Lung microvascular endothelial cell (primary cell): Measurements from ENCODE around the gene QDPR. TPM values are rescaled to one million over a fixed set of nuclear protein-coding genes. Genes with fewer than 3 reads are reported as not detected.
A peak's percentile ranks its signal among the peaks of the same experiment; 100 is the strongest.

Source experiments
- DNase-seq, 2 donors: peaks; one replicate each; pipeline versions ENCODE4 v3.0.0 to v3.0.0-alpha.2; 2010; ENCODE audit warnings: low read depth in 2 of 2
- total RNA-seq: library from RNA; depleted of rRNA; stranded (reverse); fragments of >200 nt; gene quantifications from 2 replicates; pipeline ENCODE4 v1.2.1, GENCODE V29; 2014

Gene QDPR
- total RNA-seq, 1 donor from 2014 or later = 12.7 TPM

DNA sequence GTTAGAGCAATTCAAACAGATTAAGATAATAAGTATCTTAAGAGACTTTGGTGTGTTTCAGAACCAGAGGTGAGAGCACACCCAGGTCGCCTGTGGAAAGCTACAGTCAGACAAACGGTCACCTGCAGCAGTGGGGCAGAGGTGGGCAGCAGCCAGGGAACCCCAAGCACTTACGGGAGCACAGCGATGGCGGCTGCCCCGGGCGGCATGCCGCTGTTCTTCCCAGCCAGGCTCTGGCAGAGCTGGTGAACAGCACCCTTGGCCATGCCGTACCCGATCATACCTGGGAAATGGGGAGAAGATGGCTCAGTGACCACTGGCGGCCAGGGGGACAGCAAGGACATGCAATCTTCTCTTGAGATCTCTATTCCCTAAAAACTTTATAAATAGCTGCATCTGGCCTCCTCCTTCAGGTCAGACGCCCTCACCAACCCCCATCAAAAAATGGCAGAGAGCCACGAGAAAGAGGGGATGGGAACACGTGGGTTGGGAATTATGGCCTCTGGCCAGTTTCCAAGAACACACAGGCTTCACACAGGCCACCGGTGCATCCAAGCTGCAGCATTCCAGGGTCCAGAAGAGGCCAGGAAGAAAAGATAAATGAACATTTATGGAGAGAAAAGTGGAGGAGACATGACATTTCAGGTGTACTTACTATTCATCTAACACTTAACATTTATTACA, 19.7 kb downstream of the QDPR start:
- DNase-seq = peak in 1 of 2 donors; percentile 16

DNA sequence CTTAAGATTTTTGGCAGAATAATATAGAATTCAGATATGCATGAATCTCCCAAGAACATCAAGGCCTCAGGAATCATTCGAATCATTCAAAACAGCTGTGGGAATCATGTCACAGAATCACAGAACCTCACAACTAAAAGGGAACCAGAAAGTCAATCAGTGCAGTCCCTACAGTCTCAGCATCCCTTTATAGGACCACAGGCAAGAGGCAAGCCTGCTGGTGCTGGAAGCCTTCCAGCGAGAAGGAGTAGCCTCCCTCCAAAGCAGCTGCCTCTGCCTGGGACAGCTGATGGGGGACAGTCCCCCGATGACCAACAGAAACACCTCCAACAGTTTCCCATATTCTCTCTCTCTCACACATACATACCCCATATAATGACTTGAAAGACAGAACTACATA, 20.7 kb downstream of the QDPR start:
- DNase-seq = no peak

DNA sequence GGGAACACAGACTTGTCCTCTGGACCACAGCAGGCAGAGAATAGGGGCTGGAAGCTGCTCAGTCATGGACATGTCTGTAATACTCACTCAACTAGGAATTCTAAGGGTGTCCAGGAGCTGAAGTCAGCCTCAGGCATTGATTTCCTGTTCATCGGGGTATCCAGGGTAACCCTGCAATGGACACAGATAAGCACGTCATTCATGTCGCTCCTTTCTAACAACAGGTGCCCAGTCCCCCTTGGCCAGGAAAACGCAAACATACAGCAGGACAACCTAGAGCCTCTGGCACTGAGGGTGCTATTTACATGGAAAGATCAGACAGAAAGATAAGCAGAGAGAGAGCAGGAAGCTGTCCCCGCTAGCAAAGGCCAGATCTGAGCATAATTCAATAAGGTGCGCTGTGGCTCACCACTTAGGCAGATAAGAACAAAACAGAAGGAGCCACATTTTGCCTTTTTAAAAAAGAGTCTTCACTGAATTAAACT, 21.3 kb downstream of the QDPR start:
- DNase-seq = peak; percentile 64 to 84

DNA sequence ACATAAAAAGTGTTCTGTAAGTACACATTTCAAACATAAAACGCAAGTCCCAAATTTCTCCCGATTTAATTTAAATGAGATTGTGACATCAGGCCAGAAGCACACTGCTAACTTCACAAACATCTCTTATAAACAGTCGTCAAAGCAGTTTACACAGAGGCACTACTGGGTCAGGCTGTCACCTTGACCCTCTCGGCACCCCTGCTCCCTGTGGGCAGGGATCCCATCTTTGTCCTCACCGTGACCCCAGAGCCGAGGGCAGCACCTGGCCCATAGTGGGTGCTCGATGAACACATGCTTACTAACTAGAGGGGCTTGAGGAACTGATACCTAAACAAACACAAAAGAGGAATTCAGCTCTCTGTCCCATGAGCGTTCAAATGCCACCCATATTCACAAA, 22.2 kb downstream of the QDPR start:
- no peak for DNase-seq

DNA sequence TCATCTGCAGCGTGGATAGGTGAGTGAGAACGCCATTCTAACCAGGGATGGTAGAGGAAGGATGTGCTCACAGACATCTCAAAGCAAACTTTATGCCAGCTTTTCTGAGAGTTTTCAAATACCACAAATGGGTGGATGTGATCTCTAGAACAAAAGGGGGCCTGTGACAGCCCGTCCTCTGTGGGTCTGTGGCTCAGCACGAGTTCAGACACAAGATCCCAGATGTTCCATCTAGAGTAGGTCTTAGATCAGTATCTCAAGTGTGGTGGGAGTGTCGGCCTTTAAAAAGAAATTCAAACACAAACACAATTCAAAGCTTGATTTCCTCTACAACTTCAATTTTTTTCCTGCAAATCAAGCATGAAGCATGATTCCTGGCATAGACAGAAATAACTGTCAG, 22.8 kb downstream of the QDPR start:
- no peak for DNase-seq

DNA sequence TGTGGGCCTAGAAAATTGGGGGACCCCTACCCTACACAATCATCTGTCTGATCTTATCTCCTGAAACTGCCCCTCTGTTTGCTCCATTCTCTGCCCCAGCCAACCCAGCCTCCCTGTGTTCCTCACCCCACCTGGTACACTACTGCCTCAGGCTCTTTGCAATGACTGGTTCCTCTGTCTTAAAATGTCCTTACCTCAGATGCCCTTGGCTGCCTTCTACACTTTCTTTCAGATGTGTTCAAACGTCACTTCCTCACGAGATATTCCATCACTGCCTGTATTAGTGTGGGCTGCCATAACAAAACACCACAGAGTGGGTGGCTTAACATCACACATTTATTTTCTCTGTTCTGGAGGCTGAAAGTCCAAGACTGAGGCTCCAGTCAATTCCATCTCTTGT, 29.2 kb downstream of the QDPR start:
- DNase-seq = no peak

DNA sequence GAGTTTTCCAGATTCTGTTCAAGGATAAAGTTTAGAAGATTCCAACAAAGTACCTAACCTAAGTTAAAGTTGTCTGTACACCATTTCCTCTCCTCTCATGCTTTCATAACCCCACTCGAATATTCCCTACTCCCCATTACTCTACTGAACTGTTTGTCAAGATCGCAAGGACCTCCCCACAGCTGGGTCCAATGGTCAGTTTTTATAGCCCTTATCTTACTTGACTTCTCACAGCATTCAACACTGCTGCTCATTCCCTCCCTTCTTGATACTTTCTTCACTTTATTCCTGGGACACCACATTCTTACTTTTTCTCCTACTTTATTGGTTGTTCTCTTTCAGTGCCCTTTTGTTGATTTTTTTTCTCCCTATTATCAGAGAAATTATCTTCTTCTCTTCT, 30.9 kb downstream of the QDPR start:
- no peak for DNase-seq

DNA sequence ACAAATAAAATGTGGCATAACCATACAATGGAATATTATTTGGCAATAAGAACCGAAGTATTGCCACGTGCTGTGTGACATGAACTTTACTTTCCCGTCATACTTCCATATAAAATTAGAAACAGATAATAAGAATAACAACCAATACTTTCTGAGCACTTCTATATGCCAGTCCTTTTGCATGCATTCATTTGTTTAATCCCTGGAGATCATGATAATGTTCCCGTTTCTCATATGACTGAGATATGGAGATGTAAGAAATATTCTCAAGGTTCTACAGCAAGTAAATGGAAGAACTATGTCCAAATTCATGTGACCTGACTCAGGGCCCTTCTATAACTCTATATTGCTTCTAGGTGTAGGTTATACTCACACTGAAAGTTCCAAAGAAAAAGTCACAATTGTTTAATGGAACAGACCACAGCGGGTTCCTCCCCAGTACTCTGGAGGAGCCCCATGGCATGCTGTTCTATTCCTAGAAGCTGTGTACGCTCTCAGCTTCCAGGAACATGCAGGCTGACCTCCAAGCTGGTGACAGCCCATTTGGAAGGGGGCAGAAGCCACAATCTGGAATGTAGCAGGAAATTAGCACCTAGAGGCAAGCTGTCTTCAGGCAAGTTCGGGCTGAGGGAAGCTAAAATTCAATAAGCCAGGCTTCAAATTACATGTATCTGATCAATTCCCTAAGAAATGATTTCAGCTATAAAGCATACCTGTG, 31.5 kb downstream of the QDPR start:
- no peak for DNase-seq

DNA sequence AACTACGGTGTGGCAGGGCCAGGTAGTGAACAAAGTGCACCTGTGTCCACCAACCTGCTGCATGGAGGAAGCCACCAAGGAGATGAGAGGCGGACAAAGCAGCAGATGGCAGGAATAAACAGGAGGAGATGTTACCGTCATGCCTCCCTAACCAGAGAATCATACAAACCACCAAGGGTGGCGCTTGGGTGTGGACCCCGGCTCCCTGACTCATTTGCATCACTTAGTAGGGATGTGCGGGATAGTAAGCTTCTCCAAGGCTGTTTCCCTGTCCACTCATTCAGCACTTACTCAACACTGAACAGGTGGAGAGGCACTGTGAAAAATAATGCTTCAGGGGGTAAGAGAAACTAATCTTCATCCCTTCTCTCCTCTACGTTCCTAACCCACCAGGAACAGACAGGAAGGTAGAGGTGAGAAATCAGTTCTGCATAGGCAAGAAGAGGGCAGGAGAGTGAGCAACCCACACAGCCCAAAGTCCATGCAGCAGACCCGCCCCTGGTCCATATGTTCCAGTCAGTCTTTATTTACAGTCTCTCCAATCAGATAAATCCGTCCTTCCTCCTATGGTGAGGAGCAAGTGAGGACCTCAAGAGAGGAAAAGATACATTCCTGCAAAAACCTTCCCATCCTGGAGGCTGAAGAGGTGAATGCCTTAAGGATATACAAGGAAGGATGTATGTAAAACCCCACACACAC, 34.0 kb downstream of the QDPR start:
- no peak for DNase-seq

DNA sequence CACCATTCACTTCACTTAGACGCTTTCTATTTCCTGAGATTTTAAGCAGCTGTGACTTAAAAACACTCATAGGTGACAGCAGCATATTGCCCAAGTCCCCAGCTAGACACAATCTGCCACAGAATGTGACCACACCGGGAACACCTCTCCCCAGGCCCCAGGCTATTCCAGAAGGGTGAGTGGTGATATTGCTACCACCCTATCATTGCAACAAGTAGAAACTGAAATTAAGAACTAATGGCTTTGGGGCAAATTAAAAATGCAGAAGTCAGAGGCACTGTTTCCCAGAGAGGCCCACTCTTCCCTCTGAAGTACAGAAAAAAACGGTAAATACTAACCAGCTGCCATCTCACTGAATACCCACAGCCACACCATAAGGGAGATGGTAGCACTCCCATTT, 35.0 kb downstream of the QDPR start:
- DNase-seq = no peak

DNA sequence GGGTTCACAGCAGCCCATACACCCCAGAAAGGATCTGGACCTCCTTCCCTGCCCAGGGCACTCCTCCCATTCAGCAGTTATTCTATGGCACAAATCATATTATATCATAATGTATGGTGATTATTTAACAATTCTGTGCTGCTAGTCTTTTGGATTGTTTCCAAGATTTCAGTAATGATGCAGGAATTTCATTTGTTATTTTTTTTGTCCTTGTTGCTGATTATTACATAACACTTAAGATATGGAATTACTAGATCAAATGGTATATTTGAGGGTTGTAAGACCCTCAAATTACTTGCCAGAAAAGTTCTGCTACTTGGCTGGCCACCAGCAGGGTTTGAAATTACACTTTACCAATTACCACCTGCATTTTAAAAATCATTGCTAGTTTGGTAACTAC, 36.4 kb downstream of the QDPR start:
- DNase-seq = peak; percentile 27 to 28

DNA sequence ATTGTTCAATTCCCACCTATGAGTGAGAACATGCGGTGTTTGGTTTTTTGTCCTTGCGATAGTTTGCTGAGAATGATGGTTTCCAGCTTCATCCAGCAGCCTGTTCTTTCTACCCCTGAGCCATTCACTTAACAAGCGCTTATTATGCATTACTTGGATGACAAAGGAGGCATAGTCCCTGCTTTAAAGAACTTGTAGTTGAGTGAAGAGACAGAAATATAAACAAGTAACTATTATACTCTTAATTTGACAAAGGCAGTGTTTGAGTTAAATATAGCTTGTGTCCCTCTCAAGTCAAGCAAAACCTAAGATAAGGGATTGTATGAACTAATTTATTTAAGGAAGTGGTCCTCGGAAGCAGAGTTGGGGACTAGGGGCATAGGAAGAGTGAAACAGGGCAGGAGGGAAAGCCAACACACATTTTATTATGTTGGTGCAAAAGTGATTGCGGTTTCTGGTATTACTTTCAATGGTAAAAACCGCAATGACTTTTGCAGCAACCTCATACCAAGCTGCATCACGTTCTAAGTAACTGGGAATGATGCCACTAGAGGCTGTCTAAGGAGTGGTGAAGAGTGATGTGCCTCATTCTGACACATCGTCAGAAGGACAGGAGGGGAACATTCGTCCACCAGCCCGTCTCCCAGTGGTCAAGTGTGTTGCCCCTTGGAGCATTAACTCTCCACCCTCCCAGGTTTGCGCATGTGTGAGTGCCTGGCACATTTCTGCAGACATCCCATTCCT, 41.8 kb downstream of the QDPR start:
- DNase-seq = no peak

DNA sequence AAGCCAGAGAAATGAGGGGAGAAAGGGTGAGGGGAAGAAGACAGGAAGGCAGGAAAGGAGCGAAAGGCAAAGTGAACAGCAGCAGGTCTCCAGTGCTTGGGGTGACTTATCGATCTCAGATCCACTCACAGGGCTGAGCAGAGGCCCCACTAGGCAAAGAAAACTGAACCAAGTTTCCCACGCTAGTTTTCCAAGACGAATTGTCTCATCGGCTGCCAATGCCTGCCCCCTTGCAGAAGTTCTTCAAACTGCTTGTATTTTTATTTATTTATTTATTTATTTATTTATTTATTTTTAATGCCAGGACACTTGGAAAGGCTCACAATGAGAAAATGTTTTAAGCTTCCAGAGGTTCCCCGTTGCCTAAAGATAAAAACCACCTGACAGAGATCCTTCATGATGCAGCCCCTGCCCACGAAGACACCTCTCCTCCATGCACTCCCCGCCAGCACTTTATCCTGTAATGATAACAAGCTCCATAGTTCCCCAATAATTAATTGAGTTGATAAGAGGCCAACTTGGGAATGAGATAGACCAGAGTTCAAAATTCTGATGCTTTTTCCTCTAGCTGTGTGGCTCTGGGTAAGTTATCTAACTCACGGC, 43.2 kb downstream of the QDPR start:
- DNase-seq = peak; percentile 67 to 73

DNA sequence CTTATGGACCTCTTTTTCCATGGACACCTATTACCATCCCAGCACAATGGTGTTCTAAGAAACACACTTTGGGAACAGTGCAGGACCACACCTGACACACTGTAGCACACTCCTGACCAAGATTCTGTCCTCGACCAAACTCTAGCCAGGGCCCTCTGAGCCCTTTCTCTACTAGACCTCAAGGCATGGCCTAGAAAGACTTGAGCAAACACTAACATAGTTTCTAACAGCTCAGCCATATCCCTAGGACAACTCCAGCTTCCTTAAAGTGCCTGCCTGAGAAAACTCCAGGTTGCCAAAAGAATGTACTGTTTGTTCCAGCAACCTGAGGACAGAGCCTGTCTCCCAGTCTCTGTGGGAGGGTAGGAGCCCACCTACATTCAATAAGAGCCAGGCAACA, 48.3 kb downstream of the QDPR start:
- no peak for DNase-seq

DNA sequence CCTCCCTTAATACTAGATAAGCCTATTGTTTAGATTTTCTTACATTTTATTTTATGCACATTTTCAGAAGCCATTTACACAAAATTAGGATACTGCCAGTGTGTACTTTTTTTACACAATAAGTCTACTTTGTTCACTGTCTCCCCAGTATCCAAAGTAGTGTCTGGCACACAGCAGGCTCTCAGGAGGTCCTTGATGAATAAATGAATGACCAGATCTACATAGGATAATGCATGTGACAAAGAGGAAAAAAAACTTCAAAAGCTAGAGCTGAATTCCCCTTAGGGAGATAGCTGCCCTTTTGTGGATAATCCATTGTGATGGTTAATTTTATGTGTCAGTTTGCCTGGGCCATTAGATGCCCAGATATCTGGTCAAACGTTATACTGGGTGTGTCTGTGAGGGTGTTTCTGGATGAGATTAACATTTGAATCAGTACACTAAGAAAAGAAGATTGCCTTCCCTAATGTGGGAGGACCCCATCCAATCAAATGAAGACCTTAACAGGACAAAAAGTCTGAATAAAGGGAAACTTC, 61.6 kb downstream of the QDPR start:
- no peak for DNase-seq

DNA sequence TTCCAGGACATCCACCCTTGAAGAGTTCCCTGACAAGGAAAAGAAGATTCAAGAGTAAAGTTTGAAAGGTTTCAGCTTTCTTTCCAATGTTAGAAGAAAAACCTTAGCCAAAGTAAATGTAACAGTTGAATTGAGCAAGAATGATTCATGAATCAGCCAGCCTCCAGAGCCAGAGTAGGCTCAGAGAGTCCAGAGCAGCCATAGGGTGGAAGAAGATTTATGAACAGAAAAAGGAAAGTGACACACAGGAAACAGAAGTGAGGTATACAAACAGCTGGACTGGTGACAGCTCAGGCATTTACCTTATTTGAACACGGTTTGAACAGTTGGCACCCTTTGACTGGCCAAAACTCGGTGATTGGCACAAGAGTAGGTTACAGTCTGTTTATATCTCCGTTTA, 63.2 kb downstream of the QDPR start:
- DNase-seq = peak; percentile 78 to 85

DNA sequence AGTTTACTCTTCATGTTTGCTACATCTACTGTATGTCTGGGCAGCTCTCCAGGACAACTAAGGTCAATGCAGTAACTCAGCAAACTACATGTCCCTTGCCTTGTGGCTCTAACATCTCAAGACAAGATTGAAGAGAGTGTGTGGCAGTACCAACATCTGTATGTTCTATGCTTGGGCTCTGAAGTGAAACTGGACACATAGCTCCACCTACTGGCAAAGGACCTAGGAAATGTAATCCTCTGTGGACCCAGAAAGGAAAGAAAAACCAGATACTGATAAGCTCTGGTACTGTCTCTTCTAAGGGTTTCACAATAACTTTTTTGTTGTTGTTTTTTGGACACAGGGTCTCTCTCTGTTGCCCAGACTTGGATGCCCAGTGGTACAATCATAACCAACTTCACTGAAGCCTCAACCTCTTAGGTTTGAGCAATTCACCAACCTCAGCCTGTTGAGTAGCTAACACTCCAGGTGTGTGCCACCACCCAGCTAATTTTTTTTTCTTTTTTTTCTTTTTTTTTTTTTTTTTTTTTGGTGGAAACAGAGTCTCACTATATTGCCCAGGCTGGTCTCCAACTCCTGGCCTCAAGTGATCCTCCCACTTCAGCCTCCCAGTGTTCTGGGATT, 64.1 kb downstream of the QDPR start:
- DNase-seq = peak; percentile 80 to 81

DNA sequence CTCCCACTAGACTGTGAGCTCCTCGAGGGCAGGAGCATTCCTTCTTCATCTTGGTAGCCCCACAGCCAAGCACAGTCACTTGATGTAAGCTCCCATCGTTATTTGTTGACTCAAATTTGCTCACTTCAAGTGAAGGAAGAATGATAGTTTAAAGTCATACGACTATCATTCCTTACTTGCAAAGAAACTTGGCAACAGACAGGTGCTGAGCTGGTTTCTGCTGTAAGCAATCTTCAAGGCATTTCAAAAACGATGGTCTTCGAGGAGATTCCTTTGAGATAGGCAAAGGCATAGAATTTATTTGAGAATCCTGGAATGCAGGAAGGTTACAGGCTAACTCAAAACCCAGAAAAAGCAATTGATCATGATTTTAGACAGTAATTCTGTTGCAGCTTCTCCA, 64.8 kb downstream of the QDPR start:
- no peak for DNase-seq

DNA sequence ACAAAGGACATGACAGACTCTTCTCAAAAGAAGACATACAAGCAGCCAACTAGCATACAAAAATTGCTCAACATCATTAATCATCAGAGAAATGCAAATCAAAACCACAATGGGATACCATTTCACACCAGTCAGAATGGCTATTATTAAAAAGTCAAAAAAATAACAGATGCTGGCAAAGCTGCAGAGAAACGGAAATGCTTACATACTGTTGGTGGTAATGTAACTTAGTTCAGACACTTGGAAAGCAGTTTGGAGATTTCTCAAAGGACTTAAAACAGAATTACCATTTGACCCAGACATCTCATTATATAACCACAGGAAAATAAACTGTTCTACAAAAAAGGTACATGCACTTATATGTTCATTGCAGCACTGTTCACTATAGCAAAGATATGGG, 69.4 kb downstream of the QDPR start:
- DNase-seq = peak in 1 of 2 donors; percentile 23

DNA sequence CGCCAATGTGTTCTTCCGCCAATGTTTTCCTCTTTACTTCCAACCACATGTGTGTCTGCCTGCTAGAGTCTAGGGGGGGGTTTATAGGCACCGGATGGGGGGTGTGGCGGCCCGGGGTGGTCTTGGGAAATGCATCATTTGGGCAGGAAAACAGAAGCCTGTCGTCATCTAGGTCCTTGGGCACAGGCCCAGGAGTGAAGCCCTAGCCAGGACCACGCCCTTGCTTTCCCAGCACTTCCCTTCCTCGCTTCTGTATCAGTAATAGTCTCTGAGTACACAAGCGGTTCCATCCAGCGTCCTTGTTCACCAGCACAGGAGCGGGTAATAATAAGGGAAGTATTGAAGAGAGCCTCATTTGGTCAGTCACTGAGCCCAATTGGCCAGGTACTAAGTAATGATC, 74.5 kb downstream of the QDPR start:
- no peak for DNase-seq

DNA sequence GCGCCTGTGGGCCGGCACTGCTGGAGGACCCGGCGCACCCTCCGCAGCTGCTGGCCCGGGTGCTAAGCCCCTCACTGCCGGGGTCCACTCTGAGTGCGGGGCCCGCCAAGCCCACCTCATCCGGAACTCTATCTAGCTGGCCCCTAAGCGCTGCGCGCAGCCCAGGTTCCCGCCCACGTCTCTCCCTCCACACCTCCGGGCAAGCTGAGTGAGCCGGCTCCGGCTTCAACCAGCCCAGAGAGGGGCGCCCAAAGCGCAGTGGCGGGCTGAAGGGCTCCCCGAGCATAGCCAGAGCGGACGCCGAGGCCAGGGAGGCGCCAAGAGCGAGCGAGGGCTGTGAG, 75.2 kb downstream of the QDPR start:
- no peak for DNase-seq
